H1 (cell line): ENCODE measurements around the gene ARMC9. TPM values are rescaled to one million over a fixed set of nuclear protein-coding genes. Genes with fewer than 3 reads are reported as not detected.

Experiments used
- CTCF ChIA-PET: fragments of 300-600 bp; sonication (Branson Sonifier 250); formaldehyde crosslinking; loops from one replicate; lab custom pipeline; 2021; ENCODE audit not compliant: partially characterized antibody; lab: Charles Lee
- POLR2A ChIA-PET: fragments of 300-600 bp; sonication (Branson Sonifier 250); formaldehyde crosslinking; loops from one replicate; lab custom pipeline; 2021; ENCODE audit warnings: inconsistent platforms; ENCODE audit not compliant: partially characterized antibody; lab: Charles Lee
- DNase-seq, 2 experiments: peaks; one replicate each; pipeline versions ENCODE4 v3.0.0 to v3.0.0-alpha.2; 2010 to 2022; ENCODE audit warnings: low spot score in 2 of 2, low read depth in 1 of 2, mixed read lengths in 1 of 2
- FAIRE-seq: peaks from 2 replicates; lab custom pipeline; 2011; peaks lifted over from hg19 to GRCh38; lab: Jason Lieb, UNC
- H2AFZ ChIP-seq: 2 replicates; pipeline ENCODE4 v1.8.1; 2012; ENCODE audit warnings: low read length, inconsistent platforms
- H2AK5ac ChIP-seq: 2 replicates; pipeline ENCODE4 v1.6.1; 2013; ENCODE audit warnings: low read depth, low read length
- H2BK120ac ChIP-seq: replicated peaks from 2 replicates; pipeline ENCODE3; 2013; ENCODE audit warnings: low read depth, low read length, inconsistent platforms
- H2BK12ac ChIP-seq: 2 replicates; pipeline ENCODE4 v1.6.1; 2013; ENCODE audit warnings: low read depth, low read length
- H2BK15ac ChIP-seq: 2 replicates; pipeline ENCODE4 v1.6.1; 2013; ENCODE audit warnings: low read length
- H2BK20ac ChIP-seq: 2 replicates; pipeline ENCODE4 v1.6.1; 2013; ENCODE audit warnings: low read length
- H2BK5ac ChIP-seq: 2 replicates; pipeline ENCODE4 v1.6.1; 2013; ENCODE audit warnings: low read depth, low read length
- H3K14ac ChIP-seq: 2 replicates; pipeline ENCODE4 v1.6.1; 2013; ENCODE audit warnings: inconsistent platforms; ENCODE audit not compliant: insufficient read length
- H3K18ac ChIP-seq: 2 replicates; pipeline ENCODE4 v1.6.1; 2013; ENCODE audit warnings: low read length; ENCODE audit errors: extremely low read depth
- H3K23ac ChIP-seq: 2 replicates; pipeline ENCODE4 v1.6.1; 2013; ENCODE audit warnings: inconsistent platforms; ENCODE audit not compliant: insufficient read length
- H3K23me2 ChIP-seq: 2 replicates; pipeline ENCODE4 v1.6.1; 2013; ENCODE audit warnings: low read depth, low read length
- H3K27ac ChIP-seq: 2 replicates; pipeline ENCODE4 v1.6.1; 2011; ENCODE audit warnings: low read depth, low read length, inconsistent platforms
- H3K27me3 ChIP-seq, 4 experiments: replicated peaks in 1 of 4; 1 replicate in 1 of 4; 2 replicates in 3 of 4; pipeline versions ENCODE4 v1.6.1 to v1.8.1; 2011 to 2013; ENCODE audit warnings: low read length in 3 of 4, mild to moderate bottlenecking in 3 of 4, inconsistent platforms in 2 of 4, mixed read lengths in 2 of 4, moderate library complexity in 1 of 4; ENCODE audit not compliant: control insufficient read depth in 3 of 4, insufficient read depth in 3 of 4; ENCODE audit errors: extremely low read depth in 1 of 4
- H3K36me3 ChIP-seq, 4 experiments: 2 replicates each; pipeline versions ENCODE4 v1.6.1 to v1.8.1; 2011 to 2013; ENCODE audit warnings: mild to moderate bottlenecking in 4 of 4, low read length in 3 of 4, moderate library complexity in 2 of 4, control low read depth in 1 of 4, inconsistent platforms in 1 of 4; ENCODE audit not compliant: insufficient read depth in 4 of 4, control insufficient read depth in 2 of 4
- H3K4ac ChIP-seq: replicated peaks from 2 replicates; pipeline ENCODE3; 2013; ENCODE audit warnings: low read length, low read depth, mixed read lengths, inconsistent platforms; ENCODE audit not compliant: insufficient read length
- H3K4me1 ChIP-seq, 4 experiments: replicated peaks in 1 of 4; 1 replicate in 1 of 4; 2 replicates in 3 of 4; pipeline versions ENCODE4 v1.6.1 to v1.8.1; 2011 to 2013; ENCODE audit warnings: low read length in 3 of 4, inconsistent platforms in 2 of 4, mixed read lengths in 1 of 4; ENCODE audit not compliant: insufficient read depth in 4 of 4, control insufficient read depth in 3 of 4
- H3K4me2 ChIP-seq, 2 experiments: 2 replicates each; pipeline versions ENCODE4 v1.6.1 to v1.8.1; 2011 to 2013; ENCODE audit warnings: low read depth in 2 of 2, low read length in 2 of 2, control low read depth in 1 of 2, inconsistent platforms in 1 of 2, mild to moderate bottlenecking in 1 of 2; ENCODE audit not compliant: insufficient read depth in 1 of 2
- H3K4me3 ChIP-seq, 4 experiments: fragments of 200-600, 300-600 bp in 1 of 4; sonication (generic), shearing (Covaris generic), sonication (Bioruptor Twin) in 1 of 4; 2 replicates each; pipeline versions ENCODE4 v1.5.1 to v1.8.1; 2011 to 2016; ENCODE audit warnings: low read length in 4 of 4, low read depth in 3 of 4, control low read depth in 2 of 4, inconsistent platforms in 2 of 4, mild to moderate bottlenecking in 2 of 4, mixed read lengths in 1 of 4, moderate library complexity in 1 of 4; ENCODE audit not compliant: insufficient read depth in 2 of 4; ENCODE audit errors: extremely low read depth in 1 of 4
- H3K56ac ChIP-seq: replicated peaks from 2 replicates; pipeline ENCODE3; 2013; ENCODE audit warnings: low read depth, mild to moderate bottlenecking, mixed read lengths, low read length, inconsistent platforms; ENCODE audit not compliant: insufficient read length
- H3K79me1 ChIP-seq: 2 replicates; pipeline ENCODE4 v1.6.1; 2013; ENCODE audit warnings: low read depth, low read length, control low read depth
- H3K79me2 ChIP-seq, 2 experiments: 2 replicates each; pipeline versions ENCODE4 v1.6.1 to v1.8.1; 2012 to 2013; ENCODE audit warnings: low read length in 2 of 2, mild to moderate bottlenecking in 2 of 2, inconsistent platforms in 1 of 2; ENCODE audit not compliant: insufficient read depth in 2 of 2, control insufficient read depth in 1 of 2
- H3K9ac ChIP-seq, 4 experiments: replicated peaks in 1 of 4; 1 replicate in 1 of 4; 2 replicates in 3 of 4; pipeline versions ENCODE4 v1.6.1 to v1.8.1; 2011 to 2013; ENCODE audit warnings: low read depth in 3 of 4, low read length in 3 of 4, control low read depth in 2 of 4, mild to moderate bottlenecking in 2 of 4, moderate library complexity in 2 of 4, inconsistent platforms in 1 of 4; ENCODE audit errors: extremely low read depth in 1 of 4
- H3K9me3 ChIP-seq, 2 experiments: 2 replicates each; pipeline versions ENCODE4 v1.6.1 to v1.8.1; 2012 to 2013; ENCODE audit warnings: mild to moderate bottlenecking in 2 of 2, moderate library complexity in 2 of 2, control low read depth in 1 of 2, inconsistent platforms in 1 of 2, low read depth in 1 of 2, low read length in 1 of 2, mixed read lengths in 1 of 2; ENCODE audit not compliant: insufficient read depth in 2 of 2
- H4K20me1 ChIP-seq, 2 experiments: replicated peaks in 1 of 2; 2 replicates each; pipeline versions ENCODE3 to v1.8.1; 2011 to 2013; ENCODE audit warnings: inconsistent platforms in 2 of 2, low read length in 2 of 2, mild to moderate bottlenecking in 1 of 2; ENCODE audit not compliant: insufficient read depth in 2 of 2, control insufficient read depth in 1 of 2
- H4K5ac ChIP-seq: 2 replicates; pipeline ENCODE4 v1.6.1; 2013; ENCODE audit warnings: low read length, low read depth, mixed read lengths, inconsistent platforms; ENCODE audit not compliant: insufficient read length
- H4K8ac ChIP-seq: 2 replicates; pipeline ENCODE4 v1.8.0; 2013; ENCODE audit warnings: mild to moderate bottlenecking, moderate library complexity, low read length, inconsistent platforms; ENCODE audit not compliant: insufficient read depth; ENCODE audit errors: extremely low read depth
- H4K91ac ChIP-seq: replicated peaks from 2 replicates; pipeline ENCODE3; 2013; ENCODE audit warnings: low read length, mixed read lengths, inconsistent platforms; ENCODE audit not compliant: insufficient read length
- CBX8 ChIP-seq: fragments of 300-800, 300-1000 bp; sonication (generic); IDR thresholded peaks from 2 replicates; pipeline ENCODE4 v1.7.1; 2016; ENCODE audit warnings: low read depth, low read length, borderline replicate concordance
- CHD2 ChIP-seq: IDR thresholded peaks from 2 replicates; pipeline ENCODE4 v1.6.1; 2012; ENCODE audit warnings: low read length, improper control_type of control experiment
- EP300 ChIP-seq, 2 experiments: IDR thresholded peaks; 1 replicate in 1 of 2; 2 replicates in 1 of 2; pipeline ENCODE4 v1.6.1; 2011 to 2012; ENCODE audit warnings: low read depth in 2 of 2, low read length in 2 of 2, mild to moderate bottlenecking in 2 of 2, borderline replicate concordance in 1 of 2, inconsistent platforms in 1 of 2, moderate library complexity in 1 of 2
- KDM1A ChIP-seq: fragments of 200-600, 300-600 bp; sonication (generic); IDR thresholded peaks from 2 replicates; pipeline ENCODE4 v1.7.1; 2016; ENCODE audit warnings: mild to moderate bottlenecking, low read length, borderline replicate concordance
- MAX ChIP-seq: IDR thresholded peaks from 2 replicates; pipeline ENCODE4 v1.6.1; 2012; ENCODE audit warnings: inconsistent platforms
- SIN3A ChIP-seq, 2 experiments: IDR thresholded peaks in 1 of 2; conservative IDR thresholded peaks in 1 of 2; 2 replicates each; pipeline ENCODE4 v1.6.1; 2011 to 2012; ENCODE audit warnings: low read length in 2 of 2, improper control_type of control experiment in 1 of 2, low read depth in 1 of 2, mild to moderate bottlenecking in 1 of 2
- WGBS, 2 experiments: shearing (Covaris generic) in 1 of 2; methylation state at CpG; one replicate each; pipeline versions ENCODE4 v1.1.6 to v1.1.7; 2013 to 2015; ENCODE audit warnings: low lambda C conversion rate in 2 of 2, mixed read lengths in 2 of 2, inconsistent platforms in 1 of 2, low coverage in 1 of 2, missing lambda C conversion rate in 1 of 2; ENCODE audit not compliant: insufficient replicate concordance in 2 of 2, insufficient coverage in 1 of 2, insufficient read length in 1 of 2; ENCODE audit errors: extremely low coverage in 1 of 2, missing lambda C conversion rate in 1 of 2; 5-methylcytosine and 5-hydroxymethylcytosine counted together
- polyA plus RNA-seq, 7 experiments: library from polyadenylated mRNA; depleted of rRNA in 3 of 7; stranded (reverse) in 5 of 7; unstranded in 2 of 7; fragments of >200 nt in 5 of 7; fragments of 200-250 nt in 2 of 7; gene quantifications; 1 replicate in 5 of 7; 2 replicates in 1 of 7; 4 replicates in 1 of 7; pipeline versions ENCODE4 v1.2.1 to v1.2.3, GENCODE V29; 2011 to 2013; ENCODE audit warnings: missing spikeins in 2 of 7, mixed read lengths in 2 of 7
- total RNA-seq: library from RNA; stranded (reverse); fragmentation: NEBNext Ultra II Directional; extraction: Animal tissue kit (Norgen Biotek cat#: 25700); gene quantifications from 2 replicates; pipeline ENCODE4 v1.2.1, GENCODE V29; 2021
- TF ChIP-seq, protein P1 (sequence below), 3 experiments: IDR thresholded peaks; 1 replicate in 2 of 3; 2 replicates in 1 of 3; pipeline versions ENCODE4 v1.5.1 to v1.6.1; 2011; ENCODE audit warnings: low read length in 3 of 3, mild to moderate bottlenecking in 3 of 3, inconsistent platforms in 2 of 3, low read depth in 1 of 3, moderate library complexity in 1 of 3; ENCODE audit not compliant: insufficient read depth in 1 of 3; ENCODE audit errors: control extremely low read depth in 1 of 3

The ARMC9 gene
- total and polyA plus RNA-seq, 2 of the 8 experiments (the other 6 are each of a cell fraction or from before 2014, with no cell fraction given): 23.2 to 36.1 TPM

GRCh38 chr2:231297108-231297908 is 98.9 kb downstream of the ARMC9 start:
- Histone ChIP-seq H3K9ac (no peak overlapping the region), H2BK5ac (no peak overlapping the region), H2AFZ (no peak overlapping the region), H4K8ac (no peak overlapping the region), H3K4me2 (no peak overlapping the region), H2BK20ac (no peak overlapping the region), H2BK12ac (no peak overlapping the region), H3K56ac (no peak overlapping the region), H4K20me1 (no peaks in the 10 kb centered on the region), H4K5ac (no peak overlapping the region), H3K14ac (no peak overlapping the region), H3K79me2 (no peaks in the 10 kb centered on the region), H2BK120ac (no peak overlapping the region), H4K91ac (no peak overlapping the region), H3K4me3 (no peak overlapping the region), H3K4me1 (peaks cover 0 to 9% (median 3%) of the 10 kb centered on the region in 4 experiments; a peak in 2 of 7 replicates), H3K18ac (no peak overlapping the region), H3K27ac (no peak overlapping the region), H3K23ac (no peak overlapping the region), H3K4ac (no peak overlapping the region), H2BK15ac (no peak overlapping the region), H3K9me3 (no peaks in the 10 kb centered on the region), H2AK5ac (no peak overlapping the region), H3K27me3 (no peaks in the 10 kb centered on the region), H3K36me3 (0 out of 8 replicates have a peak, but pooled peaks cover 0 to 2% (median 0%) of the 10 kb centered on the region in 4 experiments), H3K79me1 (no peaks in the 10 kb centered on the region), H3K23me2 (no peaks in the 10 kb centered on the region)
- POLR2A ChIA-PET: interaction anchor here (0.6 to 1.9 kb wide), 5 partner anchors 97 to 167 kb away, joined by 3 to 6 read pairs (median 4); partner anchors contain the start of gene NCL
- CTCF ChIA-PET: interaction anchor here (0.7 to 4.9 kb wide), 52 partner anchors 8 to 280 kb away, joined by 3 to 37 read pairs (median 6); partner anchors contain the start of gene B3GNT7
- 66% methylated on average over 12 of the region's 12 CpGs; no CpG with 5 or more reads in 1 of the 2 experiments for WGBS, 2 experiments
- FAIRE-seq (peak; percentile 58), DNase-seq (peak; percentile 31 to 77)
- no peak for TF ChIP-seq CBX8
- no peak for TF ChIP-seq EP300 (IDR thresholded peaks at IDR 0.05; ENCODE audit: borderline replicate concordance in 1 of 2, low read depth in 2 of 2, low read length in 2 of 2)
- TF ChIP-seq SIN3A (conservative IDR thresholded peaks at IDR 0.05 in 1 of 2, IDR thresholded peaks at IDR 0.05 in 1 of 2; ENCODE audit: low read depth in 1 of 2, low read length in 2 of 2): no peak
- TF ChIP-seq, protein P1, sequence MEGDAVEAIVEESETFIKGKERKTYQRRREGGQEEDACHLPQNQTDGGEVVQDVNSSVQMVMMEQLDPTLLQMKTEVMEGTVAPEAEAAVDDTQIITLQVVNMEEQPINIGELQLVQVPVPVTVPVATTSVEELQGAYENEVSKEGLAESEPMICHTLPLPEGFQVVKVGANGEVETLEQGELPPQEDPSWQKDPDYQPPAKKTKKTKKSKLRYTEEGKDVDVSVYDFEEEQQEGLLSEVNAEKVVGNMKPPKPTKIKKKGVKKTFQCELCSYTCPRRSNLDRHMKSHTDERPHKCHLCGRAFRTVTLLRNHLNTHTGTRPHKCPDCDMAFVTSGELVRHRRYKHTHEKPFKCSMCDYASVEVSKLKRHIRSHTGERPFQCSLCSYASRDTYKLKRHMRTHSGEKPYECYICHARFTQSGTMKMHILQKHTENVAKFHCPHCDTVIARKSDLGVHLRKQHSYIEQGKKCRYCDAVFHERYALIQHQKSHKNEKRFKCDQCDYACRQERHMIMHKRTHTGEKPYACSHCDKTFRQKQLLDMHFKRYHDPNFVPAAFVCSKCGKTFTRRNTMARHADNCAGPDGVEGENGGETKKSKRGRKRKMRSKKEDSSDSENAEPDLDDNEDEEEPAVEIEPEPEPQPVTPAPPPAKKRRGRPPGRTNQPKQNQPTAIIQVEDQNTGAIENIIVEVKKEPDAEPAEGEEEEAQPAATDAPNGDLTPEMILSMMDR (IDR thresholded peaks at IDR 0.05; ENCODE audit: control extremely low read depth in 1 of 3, insufficient read depth in 1 of 3, low read depth in 1 of 3, low read length in 3 of 3): peak; percentile 89 to 96 (median 90)
- no peak for TF ChIP-seq KDM1A
- TF ChIP-seq CHD2: 0 out of 2 replicates have a peak, but pooled peaks have one; percentile 7
- no peak for TF ChIP-seq MAX
